ENCODE measurements around the gene MRPL1. TPM values are rescaled to one million over a fixed set of nuclear protein-coding genes. Genes with fewer than 3 reads are reported as not detected.

The MRPL1 gene
- total and polyA plus RNA-seq, 8 donors, result 8.0 to 27.7 (median 13.1) TPM

GRCh38 chr4:77833126-77833724 is 29.4 kb upstream of the MRPL1 start:
- ATAC-seq, result no peak
- FAIRE-seq, result no peak
- Histone ChIP-seq H3K36me3 (no peaks in the 10 kb centered on the region), H3K27me3 (no peaks in the 10 kb centered on the region), H3K27ac (no peak overlapping the region), H3K4me1 (no peaks in the 10 kb centered on the region), H3K9me3 (no peaks in the 10 kb centered on the region), H3K4me3 (no peak overlapping the region)
- 58 to 74% methylated on average over 2 of the region's 2 CpGs for WGBS, 2 donors
- DNase-seq, result no peak
- intact Hi-C loops (cut with DNase I), result no loop called here
- no peak for TF ChIP-seq CTCF (IDR thresholded peaks at IDR 0.05)

GRCh38 chr4:77834403-77834802 is 28.2 kb upstream of the MRPL1 start:
- no peak for TF ChIP-seq CTCF (IDR thresholded peaks at IDR 0.05)
- Histone ChIP-seq H3K4me1 (no peaks in the 10 kb centered on the region), H3K27ac (no peak overlapping the region), H3K4me3 (no peak overlapping the region), H3K36me3 (no peaks in the 10 kb centered on the region), H3K9me3 (no peaks in the 10 kb centered on the region), H3K27me3 (no peaks in the 10 kb centered on the region)
- 29 to 37% methylated on average over 4 of the region's 4 CpGs for WGBS, 2 donors
- intact Hi-C loops (cut with DNase I), result no loop called here
- no peak for FAIRE-seq
- ATAC-seq, result no peak
- no peak for DNase-seq

GRCh38 chr4:77843628-77844027 is 19.0 kb upstream of the MRPL1 start:
- Histone ChIP-seq H3K4me3 (no peak overlapping the region), H3K27me3 (no peaks in the 10 kb centered on the region), H3K9me3 (no peaks in the 10 kb centered on the region), H3K27ac (no peak overlapping the region), H3K36me3 (no peaks in the 10 kb centered on the region), H3K4me1 (no peaks in the 10 kb centered on the region)
- WGBS, 2 donors, result 46 to 56% methylated on average over 1 of the region's 1 CpG
- ATAC-seq (no peak), DNase-seq (no peak), FAIRE-seq (no peak)
- TF ChIP-seq CTCF (IDR thresholded peaks at IDR 0.05), result no peak
- intact Hi-C loops (cut with DNase I), result no loop called here

- ATAC-seq (no peak), DNase-seq (no peak), FAIRE-seq (no peak)
- TF ChIP-seq CTCF (IDR thresholded peaks at IDR 0.05), result no peak
- H3K27ac ChIP-seq, result no peak overlapping the region
- H3K4me1 ChIP-seq, result no peaks in the 10 kb centered on the region
- no peaks in the 10 kb centered on the region for H3K9me3 ChIP-seq
- intact Hi-C loops (cut with DNase I), result no loop called here
- WGBS, 2 donors, result 93 to 94% methylated on average over 1 of the region's 1 CpG
- no peak overlapping the region for H3K4me3 ChIP-seq
- no peaks in the 10 kb centered on the region for H3K36me3 ChIP-seq
- H3K27me3 ChIP-seq, result no peaks in the 10 kb centered on the region
These were observed 18.3 kb upstream of the MRPL1 start for GRCh38 chr4:77844363-77844762.

GRCh38 chr4:77845400-77845799 is 17.2 kb upstream of the MRPL1 start:
- TF ChIP-seq CTCF (IDR thresholded peaks at IDR 0.05), result no peak
- no peak for ATAC-seq
- intact Hi-C loops (cut with DNase I), result no loop called here
- Histone ChIP-seq H3K36me3 (no peaks in the 10 kb centered on the region), H3K4me1 (no peaks in the 10 kb centered on the region), H3K4me3 (no peak overlapping the region), H3K27me3 (no peaks in the 10 kb centered on the region), H3K9me3 (no peaks in the 10 kb centered on the region), H3K27ac (no peak overlapping the region)
- DNase-seq, result no peak
- 82 to 86% methylated on average over 1 of the region's 1 CpG for WGBS, 2 donors
- FAIRE-seq, result no peak
